Sigmoid colon (tissue), 7 donors: ENCODE results near the gene PLBD1. TPM values are rescaled to one million over a fixed set of nuclear protein-coding genes. Genes with fewer than 3 reads are reported as not detected.

Experiments
- DNase-seq: peaks from one replicate; pipeline ENCODE4 v3.0.0-alpha.2; 2019
- H3K27ac ChIP-seq, 4 donors: fragments of 200-600 bp; sonication (generic); one replicate each; pipeline ENCODE4 v1.5.1; 2016 to 2019; ENCODE audit warnings: mild to moderate bottlenecking in 1 of 4
- H3K27me3 ChIP-seq, 3 donors: fragments of 200-600 bp; sonication (generic); one replicate each; pipeline ENCODE4 v1.5.1; 2019; ENCODE audit warnings: mild to moderate bottlenecking in 1 of 3
- H3K36me3 ChIP-seq, 4 donors: fragments of 200-600 bp; sonication (generic); one replicate each; pipeline ENCODE4 v1.5.1; 2016 to 2019
- H3K4me1 ChIP-seq, 4 donors: fragments of 200-600 bp; sonication (generic); one replicate each; pipeline ENCODE4 v1.5.1; 2017 to 2019
- H3K4me3 ChIP-seq, 4 donors: fragments of 200-600 bp; sonication (generic); one replicate each; pipeline ENCODE4 v1.5.1; 2017 to 2019; ENCODE audit warnings: mild to moderate bottlenecking in 2 of 4, moderate library complexity in 1 of 4
- H3K9me3 ChIP-seq, 4 donors: fragments of 200-600 bp in 3 of 4; sonication (generic) in 3 of 4; one replicate each; pipeline versions ENCODE4 v1.5.1 to v1.6.1; 2013 to 2019
- CTCF ChIP-seq, 4 experiments: fragments of 450-650 bp in 3 of 4; fragments of 200-600 bp in 1 of 4; IDR thresholded peaks; one replicate each; pipeline ENCODE4 v1.5.1; 2016 to 2019; ENCODE audit warnings: antibody characterized with exemption in 4 of 4, mild to moderate bottlenecking in 3 of 4, moderate library complexity in 2 of 4
- EP300 ChIP-seq, 4 donors: sonication (generic); formaldehyde crosslinking; IDR thresholded peaks; one replicate each; pipeline ENCODE4 v1.6.1; 2017; ENCODE audit warnings: antibody characterized with exemption in 4 of 4
- POLR2A ChIP-seq, 2 donors: fragments of 450-650 bp; IDR thresholded peaks; one replicate each; pipeline ENCODE4 v1.6.1; 2016; ENCODE audit warnings: antibody characterized with exemption in 2 of 2, mild to moderate bottlenecking in 2 of 2, moderate library complexity in 2 of 2
- POLR2AphosphoS5 ChIP-seq, 4 donors: sonication (generic); formaldehyde crosslinking; IDR thresholded peaks; one replicate each; pipeline ENCODE4 v1.6.1; 2017; ENCODE audit warnings: antibody characterized with exemption in 4 of 4
- WGBS, 2 donors: extraction: QIAGEN DNeasy Blood & Tissue Kit; methylation state at CpG; one replicate each; pipeline ENCODE4 v1.1.7; 2013; 5-methylcytosine and 5-hydroxymethylcytosine counted together
- intact Hi-C: fragments of 100-400 bp; cut with DNase I; formaldehyde crosslinking; loops from one replicate; pipeline ENCODE4 v1.15.1; 2023
- polyA plus RNA-seq, 3 donors: library from polyadenylated mRNA; stranded (reverse); fragments of 200-250 nt; gene quantifications; one replicate each; pipeline ENCODE4 v1.2.3, GENCODE V29; 2013
- total RNA-seq, 4 donors: library from RNA; depleted of rRNA; stranded (reverse); fragments of >200 nt; gene quantifications; one replicate each; pipeline ENCODE4 v1.1.0, GENCODE V29; 2016
- donor health status: healthy with polysubstance abuse.
- donor health status: Bipolar disorder and iron deficiency.
- donor health status: healthy.

PLBD1 gene
- total and polyA plus RNA-seq, 7 donors, result 8.7 to 24.4 (median 15.6) TPM

DNA sequence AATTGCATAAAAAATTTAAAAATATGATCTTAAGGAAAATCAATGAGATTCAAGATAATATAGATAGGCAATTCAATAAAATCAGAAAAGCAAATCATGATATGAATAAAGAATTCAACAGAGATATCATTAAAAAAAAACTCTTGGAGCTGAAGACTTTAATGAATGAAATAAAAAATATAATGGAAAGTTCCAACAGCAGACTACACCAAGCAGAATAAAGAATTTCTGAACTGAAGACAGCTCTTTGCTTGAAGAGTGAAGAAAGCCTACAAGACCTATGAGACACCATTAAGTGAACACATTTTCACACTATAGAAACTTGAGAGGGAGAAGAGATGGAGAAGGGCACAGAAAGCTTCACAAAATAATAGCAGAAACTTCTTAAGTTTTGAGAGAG lies 45.9 kb downstream of the PLBD1 start:
- H3K4me1 ChIP-seq, result no peaks in the 10 kb centered on the region
- no peak overlapping the region for H3K27ac ChIP-seq
- TF ChIP-seq EP300 (IDR thresholded peaks at IDR 0.05) (no peak), CTCF (IDR thresholded peaks at IDR 0.05) (no peak), POLR2AphosphoS5 (IDR thresholded peaks at IDR 0.05) (no peak), POLR2A (IDR thresholded peaks at IDR 0.05) (no peak)
- no peak for DNase-seq
- H3K36me3 ChIP-seq, result no peaks in the 10 kb centered on the region
- H3K27me3 ChIP-seq, result no peaks in the 10 kb centered on the region
- H3K9me3 ChIP-seq, result peaks cover 3 to 22% (median 5%) of the 10 kb centered on the region in 4 donors
- intact Hi-C loops, result no loop called here
- H3K4me3 ChIP-seq, result no peak overlapping the region

- TF ChIP-seq CTCF (IDR thresholded peaks at IDR 0.05), result no peak
- no peak for TF ChIP-seq POLR2AphosphoS5 (IDR thresholded peaks at IDR 0.05)
- TF ChIP-seq EP300 (IDR thresholded peaks at IDR 0.05), result no peak
- TF ChIP-seq POLR2A (IDR thresholded peaks at IDR 0.05), result no peak
- H3K4me3 ChIP-seq, result no peak overlapping the region
- intact Hi-C loops, result no loop called here
Measured at GRCh38 chr12:14514946-14515345, 52.7 kb downstream of the PLBD1 start.

DNA sequence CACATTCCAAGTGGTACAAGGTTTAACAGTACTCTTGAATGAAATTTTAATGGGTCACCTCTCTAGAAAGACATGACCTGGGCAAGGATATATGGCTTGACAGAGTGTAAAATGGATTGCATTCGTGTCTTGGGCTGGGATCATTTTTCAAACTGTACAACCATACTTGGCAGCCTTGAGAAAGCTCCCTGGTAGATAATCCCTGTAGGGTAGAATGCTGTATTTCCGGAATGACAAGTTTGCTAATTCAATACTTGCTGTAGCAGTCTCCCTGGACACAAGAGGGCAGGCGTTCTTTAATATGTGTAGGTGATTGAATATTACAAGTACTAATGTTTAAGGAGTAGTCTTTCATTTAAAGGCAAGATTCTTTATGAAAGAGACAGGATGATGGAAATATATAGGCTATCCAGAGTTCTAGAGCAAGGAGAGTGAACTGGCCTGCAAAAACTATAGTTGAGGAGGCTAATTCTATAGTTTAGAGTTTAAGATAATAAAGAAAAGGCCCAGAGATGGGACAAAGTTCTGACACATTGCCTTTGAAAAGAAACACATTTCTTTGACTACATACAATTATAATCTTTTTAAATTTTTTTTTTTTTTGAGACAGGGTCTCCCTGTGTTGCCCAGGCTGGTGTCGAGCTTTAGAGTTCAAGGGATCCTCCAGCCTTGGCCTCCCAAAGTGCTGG lies 53.4 kb downstream of the PLBD1 start:
- H3K4me1 ChIP-seq, result no peaks in the 10 kb centered on the region
- TF ChIP-seq CTCF (IDR thresholded peaks at IDR 0.05) (peak in 2 of 4 experiments; percentile 16 to 32), EP300 (IDR thresholded peaks at IDR 0.05) (no peak), POLR2A (IDR thresholded peaks at IDR 0.05) (no peak), POLR2AphosphoS5 (IDR thresholded peaks at IDR 0.05) (no peak)
- no peak overlapping the region for H3K27ac ChIP-seq
- intact Hi-C loops, result no loop called here
- H3K9me3 ChIP-seq, result no peaks in the 10 kb centered on the region
- H3K27me3 ChIP-seq, result no peaks in the 10 kb centered on the region
- no peak overlapping the region for H3K4me3 ChIP-seq
- no peaks in the 10 kb centered on the region for H3K36me3 ChIP-seq
- no peak for DNase-seq
- 26 to 43% methylated on average over 4 of the region's 4 CpGs for WGBS, 2 donors

More at GRCh38 chr12:14514946-14515345, 52.7 kb downstream of the PLBD1 start:
- Histone ChIP-seq H3K27me3 (no peaks in the 10 kb centered on the region), H3K4me1 (no peaks in the 10 kb centered on the region), H3K27ac (no peak overlapping the region), H3K36me3 (no peaks in the 10 kb centered on the region), H3K9me3 (no peaks in the 10 kb centered on the region)
- no peak for DNase-seq
- WGBS, 2 donors, result 76 to 80% methylated on average over 1 of the region's 1 CpG

GRCh38 chr12:14510574-14510973 lies 57.1 kb downstream of the PLBD1 start:
- TF ChIP-seq POLR2A (IDR thresholded peaks at IDR 0.05) (no peak), POLR2AphosphoS5 (IDR thresholded peaks at IDR 0.05) (no peak), CTCF (IDR thresholded peaks at IDR 0.05) (no peak), EP300 (IDR thresholded peaks at IDR 0.05) (no peak)
- no peaks in the 10 kb centered on the region for H3K9me3 ChIP-seq

More at GRCh38 chr12:14510574-14510973, 57.1 kb downstream of the PLBD1 start:
- Histone ChIP-seq H3K4me3 (no peak overlapping the region), H3K27ac (no peak overlapping the region), H3K4me1 (no peaks in the 10 kb centered on the region), H3K36me3 (no peaks in the 10 kb centered on the region), H3K27me3 (no peaks in the 10 kb centered on the region)
- no peak for DNase-seq
- 68 to 69% methylated on average over 3 of the region's 3 CpGs for WGBS, 2 donors
- intact Hi-C loops, result no loop called here
